H1 (cell line): ENCODE measurements around the gene SCRN1. TPM values are rescaled to one million over a fixed set of nuclear protein-coding genes. Genes with fewer than 3 reads are reported as not detected.
A peak's percentile ranks its signal among the peaks of the same experiment; 100 is the strongest.

ENCODE experiments used
- CTCF ChIA-PET: fragments of 300-600 bp; sonication (Branson Sonifier 250); formaldehyde crosslinking; loops from one replicate; lab custom pipeline; 2021; ENCODE audit not compliant: partially characterized antibody; lab: Charles Lee
- POLR2A ChIA-PET: fragments of 300-600 bp; sonication (Branson Sonifier 250); formaldehyde crosslinking; loops from one replicate; lab custom pipeline; 2021; ENCODE audit warnings: inconsistent platforms; ENCODE audit not compliant: partially characterized antibody; lab: Charles Lee
- DNase-seq, 2 experiments: peaks; one replicate each; pipeline versions ENCODE4 v3.0.0 to v3.0.0-alpha.2; 2010 to 2022; ENCODE audit warnings: low spot score in 2 of 2, low read depth in 1 of 2, mixed read lengths in 1 of 2
- FAIRE-seq: peaks from 2 replicates; lab custom pipeline; 2011; peaks lifted over from hg19 to GRCh38; lab: Jason Lieb, UNC
- H2AFZ ChIP-seq: 2 replicates; pipeline ENCODE4 v1.8.1; 2012; ENCODE audit warnings: low read length, inconsistent platforms
- H2AK5ac ChIP-seq: 2 replicates; pipeline ENCODE4 v1.6.1; 2013; ENCODE audit warnings: low read depth, low read length
- H2BK120ac ChIP-seq: replicated peaks from 2 replicates; pipeline ENCODE3; 2013; ENCODE audit warnings: low read depth, low read length, inconsistent platforms
- H2BK12ac ChIP-seq: 2 replicates; pipeline ENCODE4 v1.6.1; 2013; ENCODE audit warnings: low read depth, low read length
- H2BK15ac ChIP-seq: 2 replicates; pipeline ENCODE4 v1.6.1; 2013; ENCODE audit warnings: low read length
- H2BK20ac ChIP-seq: 2 replicates; pipeline ENCODE4 v1.6.1; 2013; ENCODE audit warnings: low read length
- H2BK5ac ChIP-seq: 2 replicates; pipeline ENCODE4 v1.6.1; 2013; ENCODE audit warnings: low read depth, low read length
- H3K14ac ChIP-seq: 2 replicates; pipeline ENCODE4 v1.6.1; 2013; ENCODE audit warnings: inconsistent platforms; ENCODE audit not compliant: insufficient read length
- H3K18ac ChIP-seq: 2 replicates; pipeline ENCODE4 v1.6.1; 2013; ENCODE audit warnings: low read length; ENCODE audit errors: extremely low read depth
- H3K23ac ChIP-seq: 2 replicates; pipeline ENCODE4 v1.6.1; 2013; ENCODE audit warnings: inconsistent platforms; ENCODE audit not compliant: insufficient read length
- H3K23me2 ChIP-seq: 2 replicates; pipeline ENCODE4 v1.6.1; 2013; ENCODE audit warnings: low read depth, low read length
- H3K27ac ChIP-seq: 2 replicates; pipeline ENCODE4 v1.6.1; 2011; ENCODE audit warnings: low read depth, low read length, inconsistent platforms
- H3K27me3 ChIP-seq, 4 experiments: replicated peaks in 1 of 4; 1 replicate in 1 of 4; 2 replicates in 3 of 4; pipeline versions ENCODE4 v1.6.1 to v1.8.1; 2011 to 2013; ENCODE audit warnings: low read length in 3 of 4, mild to moderate bottlenecking in 3 of 4, inconsistent platforms in 2 of 4, mixed read lengths in 2 of 4, moderate library complexity in 1 of 4; ENCODE audit not compliant: control insufficient read depth in 3 of 4, insufficient read depth in 3 of 4; ENCODE audit errors: extremely low read depth in 1 of 4
- H3K36me3 ChIP-seq, 4 experiments: 2 replicates each; pipeline versions ENCODE4 v1.6.1 to v1.8.1; 2011 to 2013; ENCODE audit warnings: mild to moderate bottlenecking in 4 of 4, low read length in 3 of 4, moderate library complexity in 2 of 4, control low read depth in 1 of 4, inconsistent platforms in 1 of 4; ENCODE audit not compliant: insufficient read depth in 4 of 4, control insufficient read depth in 2 of 4
- H3K4ac ChIP-seq: replicated peaks from 2 replicates; pipeline ENCODE3; 2013; ENCODE audit warnings: low read length, low read depth, mixed read lengths, inconsistent platforms; ENCODE audit not compliant: insufficient read length
- H3K4me1 ChIP-seq, 4 experiments: replicated peaks in 1 of 4; 1 replicate in 1 of 4; 2 replicates in 3 of 4; pipeline versions ENCODE4 v1.6.1 to v1.8.1; 2011 to 2013; ENCODE audit warnings: low read length in 3 of 4, inconsistent platforms in 2 of 4, mixed read lengths in 1 of 4; ENCODE audit not compliant: insufficient read depth in 4 of 4, control insufficient read depth in 3 of 4
- H3K4me2 ChIP-seq, 2 experiments: 2 replicates each; pipeline versions ENCODE4 v1.6.1 to v1.8.1; 2011 to 2013; ENCODE audit warnings: low read depth in 2 of 2, low read length in 2 of 2, control low read depth in 1 of 2, inconsistent platforms in 1 of 2, mild to moderate bottlenecking in 1 of 2; ENCODE audit not compliant: insufficient read depth in 1 of 2
- H3K4me3 ChIP-seq, 4 experiments: fragments of 200-600, 300-600 bp in 1 of 4; sonication (generic), shearing (Covaris generic), sonication (Bioruptor Twin) in 1 of 4; 2 replicates each; pipeline versions ENCODE4 v1.5.1 to v1.8.1; 2011 to 2016; ENCODE audit warnings: low read length in 4 of 4, low read depth in 3 of 4, control low read depth in 2 of 4, inconsistent platforms in 2 of 4, mild to moderate bottlenecking in 2 of 4, mixed read lengths in 1 of 4, moderate library complexity in 1 of 4; ENCODE audit not compliant: insufficient read depth in 2 of 4; ENCODE audit errors: extremely low read depth in 1 of 4
- H3K56ac ChIP-seq: replicated peaks from 2 replicates; pipeline ENCODE3; 2013; ENCODE audit warnings: low read depth, mild to moderate bottlenecking, mixed read lengths, low read length, inconsistent platforms; ENCODE audit not compliant: insufficient read length
- H3K79me1 ChIP-seq: 2 replicates; pipeline ENCODE4 v1.6.1; 2013; ENCODE audit warnings: low read depth, low read length, control low read depth
- H3K79me2 ChIP-seq, 2 experiments: 2 replicates each; pipeline versions ENCODE4 v1.6.1 to v1.8.1; 2012 to 2013; ENCODE audit warnings: low read length in 2 of 2, mild to moderate bottlenecking in 2 of 2, inconsistent platforms in 1 of 2; ENCODE audit not compliant: insufficient read depth in 2 of 2, control insufficient read depth in 1 of 2
- H3K9ac ChIP-seq, 4 experiments: replicated peaks in 1 of 4; 1 replicate in 1 of 4; 2 replicates in 3 of 4; pipeline versions ENCODE4 v1.6.1 to v1.8.1; 2011 to 2013; ENCODE audit warnings: low read depth in 3 of 4, low read length in 3 of 4, control low read depth in 2 of 4, mild to moderate bottlenecking in 2 of 4, moderate library complexity in 2 of 4, inconsistent platforms in 1 of 4; ENCODE audit errors: extremely low read depth in 1 of 4
- H3K9me3 ChIP-seq, 2 experiments: 2 replicates each; pipeline versions ENCODE4 v1.6.1 to v1.8.1; 2012 to 2013; ENCODE audit warnings: mild to moderate bottlenecking in 2 of 2, moderate library complexity in 2 of 2, control low read depth in 1 of 2, inconsistent platforms in 1 of 2, low read depth in 1 of 2, low read length in 1 of 2, mixed read lengths in 1 of 2; ENCODE audit not compliant: insufficient read depth in 2 of 2
- H4K20me1 ChIP-seq, 2 experiments: replicated peaks in 1 of 2; 2 replicates each; pipeline versions ENCODE3 to v1.8.1; 2011 to 2013; ENCODE audit warnings: inconsistent platforms in 2 of 2, low read length in 2 of 2, mild to moderate bottlenecking in 1 of 2; ENCODE audit not compliant: insufficient read depth in 2 of 2, control insufficient read depth in 1 of 2
- H4K5ac ChIP-seq: 2 replicates; pipeline ENCODE4 v1.6.1; 2013; ENCODE audit warnings: low read length, low read depth, mixed read lengths, inconsistent platforms; ENCODE audit not compliant: insufficient read length
- H4K8ac ChIP-seq: 2 replicates; pipeline ENCODE4 v1.8.0; 2013; ENCODE audit warnings: mild to moderate bottlenecking, moderate library complexity, low read length, inconsistent platforms; ENCODE audit not compliant: insufficient read depth; ENCODE audit errors: extremely low read depth
- H4K91ac ChIP-seq: replicated peaks from 2 replicates; pipeline ENCODE3; 2013; ENCODE audit warnings: low read length, mixed read lengths, inconsistent platforms; ENCODE audit not compliant: insufficient read length
- ATF3 ChIP-seq: IDR thresholded peaks from 2 replicates; pipeline ENCODE4 v1.6.1; 2011; ENCODE audit warnings: low read depth, mild to moderate bottlenecking, low read length; ENCODE audit not compliant: insufficient read depth
- CTCF ChIP-seq, 3 experiments: IDR thresholded peaks; 1 replicate in 2 of 3; 2 replicates in 1 of 3; pipeline versions ENCODE4 v1.5.1 to v1.6.1; 2011; ENCODE audit warnings: low read length in 3 of 3, mild to moderate bottlenecking in 3 of 3, inconsistent platforms in 2 of 3, low read depth in 1 of 3, moderate library complexity in 1 of 3; ENCODE audit not compliant: insufficient read depth in 1 of 3; ENCODE audit errors: control extremely low read depth in 1 of 3
- HDAC2 ChIP-seq, 2 experiments: fragments of 300-600 bp in 1 of 2; sonication (generic) in 1 of 2; IDR thresholded peaks; 2 replicates each; pipeline ENCODE4 v1.6.1; 2011 to 2012; ENCODE audit warnings: low read depth in 2 of 2, low read length in 2 of 2, mild to moderate bottlenecking in 2 of 2, moderate library complexity in 2 of 2, borderline replicate concordance in 1 of 2, inconsistent platforms in 1 of 2
- TAF1 ChIP-seq: IDR thresholded peaks from 2 replicates; pipeline ENCODE4 v1.6.1; 2011; ENCODE audit warnings: mild to moderate bottlenecking, low read depth, low read length
- WGBS, 2 experiments: shearing (Covaris generic) in 1 of 2; methylation state at CpG; one replicate each; pipeline versions ENCODE4 v1.1.6 to v1.1.7; 2013 to 2015; ENCODE audit warnings: low lambda C conversion rate in 2 of 2, mixed read lengths in 2 of 2, inconsistent platforms in 1 of 2, low coverage in 1 of 2, missing lambda C conversion rate in 1 of 2; ENCODE audit not compliant: insufficient replicate concordance in 2 of 2, insufficient coverage in 1 of 2, insufficient read length in 1 of 2; ENCODE audit errors: extremely low coverage in 1 of 2, missing lambda C conversion rate in 1 of 2; 5-methylcytosine and 5-hydroxymethylcytosine counted together
- polyA plus RNA-seq, 7 experiments: library from polyadenylated mRNA; depleted of rRNA in 3 of 7; stranded (reverse) in 5 of 7; unstranded in 2 of 7; fragments of >200 nt in 5 of 7; fragments of 200-250 nt in 2 of 7; gene quantifications; 1 replicate in 5 of 7; 2 replicates in 1 of 7; 4 replicates in 1 of 7; pipeline versions ENCODE4 v1.2.1 to v1.2.3, GENCODE V29; 2011 to 2013; ENCODE audit warnings: missing spikeins in 2 of 7, mixed read lengths in 2 of 7
- total RNA-seq: library from RNA; stranded (reverse); fragmentation: NEBNext Ultra II Directional; extraction: Animal tissue kit (Norgen Biotek cat#: 25700); gene quantifications from 2 replicates; pipeline ENCODE4 v1.2.1, GENCODE V29; 2021

Gene SCRN1
- total and polyA plus RNA-seq, 2 of the 8 experiments (the other 6 are each of a cell fraction or from before 2014, with no cell fraction given) = 36.0 to 75.8 TPM

- Histone ChIP-seq H3K27ac (no peak overlapping the region), H4K8ac (no peak overlapping the region), H3K79me2 (peaks cover 8 to 71% of the 10 kb centered on the region in 2 experiments), H3K56ac (no peak overlapping the region), H4K20me1 (peaks cover 2 to 11% of the 10 kb centered on the region in 2 experiments), H3K18ac (no peak overlapping the region), H3K23ac (no peak overlapping the region), H3K4ac (no peak overlapping the region), H3K23me2 (peaks cover 11% of the 10 kb centered on the region), H3K9ac (no peak overlapping the region), H3K4me3 (peak overlapping the region; percentile 83 to 97 (median 90); a peak in 7 of 8 replicates), H2BK12ac (no peak overlapping the region), H2BK15ac (no peak overlapping the region), H3K79me1 (peaks cover 2% of the 10 kb centered on the region; the same call in 1 of the 2 replicates), H3K4me2 (peak overlapping the region; percentile 85 to 96), H2AK5ac (no peak overlapping the region), H3K27me3 (no peaks in the 10 kb centered on the region), H3K9me3 (no peaks in the 10 kb centered on the region), H3K36me3 (no peaks in the 10 kb centered on the region), H2BK5ac (no peak overlapping the region), H3K4me1 (peaks cover 0 to 13% (median 5%) of the 10 kb centered on the region in 4 experiments; a peak in 5 of 7 replicates), H3K14ac (no peak overlapping the region), H2BK20ac (no peak overlapping the region), H2AFZ (no peak overlapping the region), H4K5ac (no peak overlapping the region), H4K91ac (no peak overlapping the region), H2BK120ac (no peak overlapping the region)
- TF ChIP-seq CTCF (IDR thresholded peaks at IDR 0.05; ENCODE audit: control extremely low read depth in 1 of 3, insufficient read depth in 1 of 3, low read depth in 1 of 3, low read length in 3 of 3) = peak in 1 of 3 experiments; percentile 10; a peak in 1 of 4 replicates
- TF ChIP-seq ATF3 = no peak
- TF ChIP-seq HDAC2 (IDR thresholded peaks at IDR 0.05; ENCODE audit: borderline replicate concordance in 1 of 2, low read depth in 2 of 2, low read length in 2 of 2) = no peak
- no peak for TF ChIP-seq TAF1
- DNase-seq (no peak), FAIRE-seq (no peak)
- ChIA-PET CTCF (interaction anchor here (1.2 to 1.7 kb wide), 4 partner anchors 18 to 52 kb away, joined by 3 to 5 read pairs (median 3); no protein-coding TSS in a partner anchor), POLR2A (interaction anchor here (0.9 to 1.6 kb wide), 4 partner anchors 11 to 34 kb away, joined by 3 to 7 read pairs (median 3); no protein-coding TSS in a partner anchor)
- WGBS, 2 experiments = 35% methylated on average over 6 of the region's 6 CpGs; no CpG with 5 or more reads in 1 of the 2 experiments
These were observed 40.1 kb upstream of the SCRN1 start for GRCh38 chr7:30029696-30030095.
